A549 treated with CpdA at 1 μM for 4 hours (cell line): Measurements from ENCODE around the gene LITAFD. TPM values are rescaled to one million over a fixed set of nuclear protein-coding genes. Genes with fewer than 3 reads are reported as not detected.

Experiments used
- total RNA-seq: library from RNA; stranded (reverse); fragments of 200-300 nt; extraction: Qiagen RNA extraction; gene quantifications from 5 replicates; pipeline ENCODE4 v1.2.3, GENCODE V29; 2022; ENCODE audit warnings: low read depth

Gene LITAFD
- total RNA-seq: not detected in 5 replicates

DNA sequence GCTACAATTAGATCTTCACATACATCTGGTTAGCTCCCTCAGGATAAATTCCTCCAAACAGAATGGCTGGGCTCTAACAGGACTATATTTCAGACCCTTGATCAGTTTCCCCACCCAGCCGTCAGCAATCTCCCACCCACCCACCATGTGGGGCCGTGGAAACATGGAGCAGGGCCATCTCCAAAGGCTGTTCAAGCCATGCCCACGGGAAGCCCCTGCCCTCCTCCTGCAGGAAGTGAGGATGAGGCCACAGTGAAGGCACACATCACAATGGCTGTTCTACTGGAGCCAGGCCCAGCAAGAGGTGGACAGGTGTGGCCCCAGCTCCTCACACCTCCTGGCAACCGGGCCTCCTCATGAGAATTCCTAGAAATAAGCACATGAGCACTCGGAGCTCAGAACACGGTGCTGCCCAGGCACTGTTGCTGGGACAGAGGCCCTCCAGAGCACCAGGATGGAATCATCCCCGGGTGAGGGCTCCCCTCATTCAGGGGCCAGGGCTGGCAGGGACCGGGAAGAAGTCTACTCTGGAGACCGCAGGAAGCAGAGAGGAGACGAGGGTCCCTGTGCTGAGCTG, at the start of gene LITAFD:
TSS of gene LITAFD (plus strand) at position 311 of the 577 bp plus-strand sequence. CDS start 2,005 bp downstream, outside the sequence.

DNA sequence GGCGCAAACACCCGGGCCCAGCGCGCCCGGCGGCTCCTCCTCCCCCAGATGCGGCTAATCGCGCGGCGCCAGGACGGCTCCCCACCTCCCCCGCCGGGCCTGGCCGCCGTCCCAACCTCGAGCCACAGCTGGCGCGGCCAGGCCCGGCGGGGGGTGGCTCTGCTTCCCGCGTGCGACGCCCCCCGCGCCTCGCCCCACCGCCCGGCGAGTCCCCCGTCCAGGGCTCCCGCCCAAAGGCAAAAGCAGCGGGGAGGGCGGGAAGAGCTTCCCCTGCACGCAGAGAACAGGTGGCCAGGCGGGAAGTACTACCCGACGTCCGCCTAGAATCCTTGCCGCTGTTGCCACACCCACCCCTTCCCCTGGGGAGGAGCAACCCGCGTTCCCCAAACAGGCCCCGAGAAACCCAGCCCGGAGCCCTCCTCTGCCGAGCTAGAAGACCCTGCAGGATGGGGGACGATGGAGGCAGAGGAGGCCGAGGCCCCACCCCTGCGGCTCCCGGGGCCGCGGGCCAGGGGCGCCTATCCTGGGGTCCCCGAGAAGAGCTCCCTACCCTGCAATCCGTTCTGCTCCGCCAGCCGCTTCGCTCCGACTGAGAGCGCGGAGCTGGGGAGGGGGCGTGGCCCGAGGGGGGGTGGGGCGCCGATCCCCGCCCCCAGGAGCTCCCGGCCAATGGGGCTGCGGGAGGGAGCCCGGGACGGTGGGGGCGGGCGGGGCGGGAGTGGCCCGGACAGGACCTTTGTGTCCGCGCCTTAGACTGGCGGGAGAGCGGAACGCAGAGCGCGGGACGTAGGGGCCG, 13.5 kb upstream of the LITAFD start, which contains the start of gene CARHSP1:
TSS of gene CARHSP1 (minus strand) at position 591 of the 796 bp plus-strand sequence. CDS start 9,678 bp downstream, outside the sequence.

Other genes starting within 250 kb of the LITAFD start
- 0.41 to 0.52 TPM (median 0.46 TPM) in 5 replicates for gene ABAT, start 207.7 kb upstream of the LITAFD start, total RNA-seq
- 12.0 to 15.5 TPM (median 13.9 TPM) in 5 replicates for gene TMEM186, start 84.7 kb upstream of the LITAFD start, total RNA-seq
- 90.0 to 103 TPM (median 94.0 TPM) in 5 replicates for gene PMM2, start 84.5 kb upstream of the LITAFD start, total RNA-seq
- 120 to 146 TPM (median 136 TPM) in 5 replicates for gene CARHSP1, start 13.3 kb upstream of the LITAFD start, total RNA-seq
- 77.5 to 89.4 TPM (median 82.4 TPM) in 5 replicates for gene USP7, start 81.6 kb downstream of the LITAFD start, total RNA-seq
- 25.3 to 28.7 TPM (median 26.8 TPM) in 5 replicates for gene HAPSTR1, start 209.3 kb downstream of the LITAFD start, total RNA-seq